MCF 10A (cell line): ENCODE results near the gene ATRN. TPM values are rescaled to one million over a fixed set of nuclear protein-coding genes. Genes with fewer than 3 reads are reported as not detected.
A peak's percentile ranks its signal among the peaks of the same experiment; 100 is the strongest.

ENCODE experiments used
- BruUV-seq: library from RNA; stranded (reverse); fragments of 400-500 nt; replicated peaks from 2 replicates; lab custom pipeline; 2021; lab: Mats Ljungman, UMichigan
- CTCF ChIA-PET: fragments of 300-600 bp; sonication (Branson Sonifier 250); formaldehyde crosslinking; extraction: SDS; loops from one replicate; lab custom pipeline; 2021; ENCODE audit warnings: antibody characterized with exemption, inconsistent platforms; lab: Yijun Ruan, JAX
- POLR2A ChIA-PET: fragments of 300-600, 350-650 bp; sonication (Branson Sonifier 250); formaldehyde crosslinking; extraction: SDS; loops from one replicate; lab custom pipeline; 2020; ENCODE audit warnings: antibody characterized with exemption, inconsistent platforms; lab: Yijun Ruan, JAX
- DNase-seq: peaks from one replicate; pipeline ENCODE4 v3.0.0-alpha.2; 2018; ENCODE audit not compliant: unreplicated experiment
- H3K27ac Mint-ChIP-seq: one replicate; pipeline ENCODE4 v1.8.0; 2022; ENCODE audit warnings: mild to moderate bottlenecking, low read depth, mixed read lengths; ENCODE audit not compliant: unreplicated experiment
- H3K27me3 Mint-ChIP-seq: one replicate; pipeline ENCODE4 v1.8.0; 2022; ENCODE audit warnings: mixed read lengths; ENCODE audit not compliant: insufficient read depth, unreplicated experiment
- H3K36me3 Mint-ChIP-seq: one replicate; pipeline ENCODE4 v1.8.0; 2022; ENCODE audit warnings: mild to moderate bottlenecking, moderate library complexity, mixed read lengths; ENCODE audit not compliant: insufficient read depth, unreplicated experiment
- H3K4me1 Mint-ChIP-seq: one replicate; pipeline ENCODE4 v1.8.0; 2022; ENCODE audit warnings: mixed read lengths; ENCODE audit not compliant: insufficient read depth, unreplicated experiment
- H3K4me3 Mint-ChIP-seq: one replicate; pipeline ENCODE4 v1.8.0; 2022; ENCODE audit warnings: mild to moderate bottlenecking, moderate library complexity, mixed read lengths; ENCODE audit not compliant: unreplicated experiment
- H3K9me3 Mint-ChIP-seq: one replicate; pipeline ENCODE4 v1.8.0; 2022; ENCODE audit warnings: mixed read lengths; ENCODE audit not compliant: unreplicated experiment
- intact Hi-C: fragments of 100-400 bp; cut with micrococcal nuclease; formaldehyde crosslinking; loops from 2 replicates; pipeline ENCODE4 v1.14.1; 2022
- total RNA-seq: library from RNA; stranded (reverse); gene quantifications from 2 replicates; pipeline ENCODE4 v1.2.3, GENCODE V29; 2022
- TF ChIP-seq, protein P1 (sequence below): fragments of 200-600 bp; IDR thresholded peaks from one replicate; pipeline ENCODE4 v1.8.0; 2022; ENCODE audit warnings: antibody characterized with exemption, mild to moderate bottlenecking; ENCODE audit not compliant: unreplicated experiment

ATRN gene
- total RNA-seq, 1 experiment from 2014 or later: 29.7 TPM

DNA sequence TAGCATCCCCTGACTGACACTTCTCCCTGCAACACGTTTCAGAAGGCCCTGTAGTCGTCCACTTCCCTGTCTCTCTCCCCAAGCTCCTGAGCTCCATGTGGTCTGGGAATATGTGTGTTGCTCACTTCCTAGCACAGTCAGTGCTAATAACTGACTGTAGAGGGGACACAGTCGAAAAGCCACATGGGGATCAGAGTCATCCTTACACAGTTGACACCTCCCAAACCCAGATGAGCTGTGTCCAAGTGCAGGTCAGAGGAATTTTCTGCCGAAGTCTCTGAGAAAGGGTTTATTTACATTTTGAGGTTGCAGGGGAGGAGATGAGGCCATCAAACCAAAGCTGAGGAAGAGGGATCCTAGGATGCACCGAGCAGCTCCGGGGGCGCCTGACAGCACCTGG is 214.5 kb downstream of the ATRN start:
- DNase-seq: no peak
- Mint-ChIP-seq H3K27me3 (no peaks in the 10 kb centered on the region), H3K4me1 (peaks cover 16% of the 10 kb centered on the region), H3K9me3 (no peaks in the 10 kb centered on the region), H3K4me3 (no peak overlapping the region), H3K27ac (no peak overlapping the region), H3K36me3 (no peaks in the 10 kb centered on the region)
- TF ChIP-seq, protein P1, sequence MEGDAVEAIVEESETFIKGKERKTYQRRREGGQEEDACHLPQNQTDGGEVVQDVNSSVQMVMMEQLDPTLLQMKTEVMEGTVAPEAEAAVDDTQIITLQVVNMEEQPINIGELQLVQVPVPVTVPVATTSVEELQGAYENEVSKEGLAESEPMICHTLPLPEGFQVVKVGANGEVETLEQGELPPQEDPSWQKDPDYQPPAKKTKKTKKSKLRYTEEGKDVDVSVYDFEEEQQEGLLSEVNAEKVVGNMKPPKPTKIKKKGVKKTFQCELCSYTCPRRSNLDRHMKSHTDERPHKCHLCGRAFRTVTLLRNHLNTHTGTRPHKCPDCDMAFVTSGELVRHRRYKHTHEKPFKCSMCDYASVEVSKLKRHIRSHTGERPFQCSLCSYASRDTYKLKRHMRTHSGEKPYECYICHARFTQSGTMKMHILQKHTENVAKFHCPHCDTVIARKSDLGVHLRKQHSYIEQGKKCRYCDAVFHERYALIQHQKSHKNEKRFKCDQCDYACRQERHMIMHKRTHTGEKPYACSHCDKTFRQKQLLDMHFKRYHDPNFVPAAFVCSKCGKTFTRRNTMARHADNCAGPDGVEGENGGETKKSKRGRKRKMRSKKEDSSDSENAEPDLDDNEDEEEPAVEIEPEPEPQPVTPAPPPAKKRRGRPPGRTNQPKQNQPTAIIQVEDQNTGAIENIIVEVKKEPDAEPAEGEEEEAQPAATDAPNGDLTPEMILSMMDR: no peak
- POLR2A ChIA-PET: interaction anchor here (0.9 to 1.8 kb wide), 3 partner anchors 12 to 22 kb away, joined by 3 to 5 read pairs (median 5); no protein-coding TSS in a partner anchor
- CTCF ChIA-PET: interaction anchor here (1.4 to 6.5 kb wide), 4 partner anchors 9 to 33 kb away, joined by 3 to 51 read pairs (median 28); no protein-coding TSS in a partner anchor
- BruUV-seq: no TSS peak
- intact Hi-C loops: no loop called here

DNA sequence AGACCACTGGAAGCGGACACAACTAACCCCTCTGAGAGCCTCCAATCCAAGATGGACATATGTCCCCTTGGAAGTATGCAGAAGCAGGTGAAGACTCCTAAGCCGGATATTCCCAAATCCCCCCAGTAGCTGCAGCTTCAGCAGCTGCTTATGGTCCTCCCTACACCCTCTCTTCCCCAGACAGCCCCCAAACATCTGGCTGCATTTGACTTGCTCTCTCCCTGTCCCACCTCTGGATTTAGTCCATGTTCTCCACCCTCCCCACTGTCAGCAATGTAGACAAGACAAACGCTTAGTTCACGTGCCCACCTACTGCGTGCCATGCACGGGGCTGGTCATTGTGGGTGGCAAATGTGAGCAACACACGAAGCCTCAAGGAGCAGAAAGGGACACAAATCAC is 215.6 kb downstream of the ATRN start:
- TF ChIP-seq, protein P1: no peak
- no peak for DNase-seq
- no peaks in the 10 kb centered on the region for H3K27me3 Mint-ChIP-seq
- no peak overlapping the region for H3K27ac Mint-ChIP-seq
- H3K36me3 Mint-ChIP-seq: no peaks in the 10 kb centered on the region
- CTCF ChIA-PET: interaction anchor here (0.5 to 6.5 kb wide), 9 partner anchors 10 to 127 kb away, joined by 3 to 51 read pairs (median 5); no protein-coding TSS in a partner anchor
- no peaks in the 10 kb centered on the region for H3K9me3 Mint-ChIP-seq
- peaks cover 16% of the 10 kb centered on the region for H3K4me1 Mint-ChIP-seq
- BruUV-seq: no TSS peak
- POLR2A ChIA-PET: interaction anchor here (0.6 to 1.8 kb wide), 10 partner anchors 10 to 159 kb away, joined by 3 to 6 read pairs (median 4); no protein-coding TSS in a partner anchor
- intact Hi-C loops: no loop called here
- no peak overlapping the region for H3K4me3 Mint-ChIP-seq

DNA sequence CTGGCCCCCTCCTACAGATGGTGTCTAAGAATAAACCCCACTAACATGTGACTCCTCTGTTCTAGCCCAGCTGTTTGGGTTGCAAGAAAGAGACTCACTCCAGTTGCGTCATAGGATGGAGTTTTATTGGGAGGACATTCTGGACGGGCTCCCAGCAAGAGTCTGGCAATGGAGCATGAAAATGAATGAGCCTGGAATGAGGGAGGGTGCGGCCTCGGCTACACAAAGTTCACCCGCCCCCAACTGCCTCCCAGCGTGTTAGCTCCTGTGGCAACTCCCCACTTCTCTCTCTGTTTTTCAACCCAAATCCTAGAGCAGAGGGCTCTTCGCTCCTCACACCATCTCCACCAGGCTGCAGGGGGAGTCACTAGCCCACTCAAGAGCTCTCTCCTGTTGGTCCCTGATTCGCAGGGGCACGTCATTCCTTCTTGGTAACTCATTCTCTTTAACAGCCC is 216.1 kb downstream of the ATRN start:
- ChIA-PET CTCF (interaction anchor here (0.5 to 6.5 kb wide), 11 partner anchors 10 to 126 kb away, joined by 3 to 51 read pairs (median 4); no protein-coding TSS in a partner anchor), POLR2A (interaction anchor here (0.6 to 1.8 kb wide), 11 partner anchors 10 to 158 kb away, joined by 3 to 6 read pairs (median 3); no protein-coding TSS in a partner anchor)
- Mint-ChIP-seq H3K27ac (no peak overlapping the region), H3K9me3 (no peaks in the 10 kb centered on the region), H3K4me3 (no peak overlapping the region), H3K4me1 (peaks cover 16% of the 10 kb centered on the region), H3K27me3 (no peaks in the 10 kb centered on the region), H3K36me3 (no peaks in the 10 kb centered on the region)
- TF ChIP-seq, protein P1: no peak
- BruUV-seq: no TSS peak
- DNase-seq: peak; percentile 94
- intact Hi-C loops: no loop called here

DNA sequence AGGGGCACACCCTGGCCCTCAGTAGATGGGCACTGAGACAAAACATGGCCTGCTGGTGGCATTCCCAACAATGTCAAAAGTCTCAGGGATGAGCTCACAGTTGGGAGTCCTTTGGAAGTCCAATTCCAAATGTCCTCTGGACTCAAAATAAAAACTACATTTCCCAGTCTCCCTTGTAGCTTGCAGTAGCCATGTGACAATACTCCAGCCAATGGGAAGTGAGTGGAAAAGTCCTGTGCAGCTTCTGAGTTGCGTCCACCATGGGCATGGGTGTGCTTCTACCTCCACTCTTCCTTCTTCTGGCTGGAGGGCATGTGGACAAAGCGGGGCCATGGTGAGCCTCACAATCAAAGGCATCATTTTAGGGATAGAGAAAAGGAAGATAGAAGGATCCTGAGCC is 216.8 kb downstream of the ATRN start:
- Mint-ChIP-seq H3K4me1 (peaks cover 16% of the 10 kb centered on the region), H3K36me3 (no peaks in the 10 kb centered on the region), H3K27ac (no peak overlapping the region), H3K27me3 (no peaks in the 10 kb centered on the region), H3K4me3 (no peak overlapping the region), H3K9me3 (no peaks in the 10 kb centered on the region)
- ChIA-PET CTCF (interaction anchor here (0.6 to 6.5 kb wide), 9 partner anchors 9 to 246 kb away, joined by 3 to 51 read pairs (median 5); no protein-coding TSS in a partner anchor), POLR2A (interaction anchor here (0.7 to 1.6 kb wide), 7 partner anchors 10 to 325 kb away, joined by 3 to 6 read pairs (median 3); no protein-coding TSS in a partner anchor)
- BruUV-seq: no TSS peak
- intact Hi-C loops: no loop called here
- peak; percentile 60 for DNase-seq
- TF ChIP-seq, protein P1: no peak
